ENCODE data around the gene GPR15LG. TPM values are rescaled to one million over a fixed set of nuclear protein-coding genes. Genes with fewer than 3 reads are reported as not detected.
"Not testable (repeated sequence)": the region's sequence is repeated elsewhere in the genome, so short reads cannot be mapped to it uniquely, and the experiment has no call there.

Gene GPR15LG
- polyA plus RNA-seq, 1 donor = 0.52 TPM

DNA sequence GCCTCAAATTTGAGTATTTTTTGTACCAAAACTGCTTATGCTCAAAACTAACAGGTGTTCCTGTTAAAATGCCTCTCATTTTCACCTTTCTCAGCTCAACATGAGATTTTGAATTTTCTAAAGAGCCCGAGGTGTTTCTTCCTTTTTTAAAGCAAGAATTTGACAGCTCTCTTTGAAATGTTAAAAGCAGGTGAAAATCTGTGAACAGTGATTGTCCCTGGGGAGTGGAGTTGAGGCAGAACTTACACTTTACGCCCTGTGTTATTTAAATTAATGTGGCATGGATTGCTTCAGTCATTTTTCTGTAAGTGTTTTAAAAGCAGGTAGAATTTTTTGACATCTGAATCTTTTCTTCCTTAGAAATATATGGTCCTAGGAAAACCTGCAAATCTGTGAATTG, 9.2 kb upstream of the GPR15LG start:
- no peak for DNase-seq

DNA sequence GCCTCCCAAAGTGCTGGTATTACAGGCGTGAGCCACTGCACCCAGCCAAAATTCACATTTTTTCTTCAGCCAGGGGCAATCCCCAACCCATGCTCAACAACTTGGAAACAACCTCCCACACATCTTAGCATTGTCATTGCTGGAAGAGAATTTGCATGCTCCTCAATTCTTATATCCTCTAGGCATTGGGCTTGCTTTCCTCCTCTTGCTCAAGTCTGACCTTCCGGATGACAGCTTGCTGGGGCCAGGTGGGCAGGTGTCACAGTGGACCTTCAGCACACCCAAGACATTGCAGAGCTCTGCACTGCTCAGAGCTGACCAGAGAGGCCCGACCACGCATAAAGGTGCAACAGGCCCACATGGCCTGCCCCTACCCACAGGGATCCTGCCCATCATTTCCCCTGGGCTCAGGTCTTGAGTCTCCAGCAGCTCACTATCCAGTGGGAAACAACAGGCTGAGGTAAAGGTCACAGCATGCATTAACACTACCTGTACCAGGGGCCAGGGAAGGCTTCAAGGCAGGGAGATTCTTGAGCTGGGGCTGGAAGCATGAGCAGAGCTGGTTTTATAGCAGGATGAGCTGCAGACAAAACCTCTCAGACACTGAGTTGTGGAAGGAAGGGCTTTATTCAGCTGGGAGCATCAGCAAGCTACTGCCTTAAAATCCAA, 6.8 kb upstream of the GPR15LG start:
- no peak for DNase-seq

DNA sequence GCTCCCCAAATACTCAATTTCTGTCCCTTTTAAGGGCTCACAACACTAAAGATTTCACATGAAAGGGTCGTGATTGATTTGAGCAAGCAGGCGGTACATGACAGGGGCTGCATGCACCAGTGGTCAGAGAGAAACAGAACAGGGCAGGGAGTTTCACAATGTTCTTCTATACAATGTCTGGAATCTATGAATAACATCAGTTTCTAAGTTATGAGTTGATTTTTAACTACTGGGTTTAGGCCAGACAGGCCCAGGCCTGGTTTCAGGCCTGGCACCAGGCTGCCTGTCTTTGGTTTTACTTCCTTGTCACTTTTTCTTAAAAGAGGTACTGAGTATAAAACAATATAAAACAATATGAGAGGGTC, 6.3 kb upstream of the GPR15LG start:
- DNase-seq = not testable (repeated sequence)

DNA sequence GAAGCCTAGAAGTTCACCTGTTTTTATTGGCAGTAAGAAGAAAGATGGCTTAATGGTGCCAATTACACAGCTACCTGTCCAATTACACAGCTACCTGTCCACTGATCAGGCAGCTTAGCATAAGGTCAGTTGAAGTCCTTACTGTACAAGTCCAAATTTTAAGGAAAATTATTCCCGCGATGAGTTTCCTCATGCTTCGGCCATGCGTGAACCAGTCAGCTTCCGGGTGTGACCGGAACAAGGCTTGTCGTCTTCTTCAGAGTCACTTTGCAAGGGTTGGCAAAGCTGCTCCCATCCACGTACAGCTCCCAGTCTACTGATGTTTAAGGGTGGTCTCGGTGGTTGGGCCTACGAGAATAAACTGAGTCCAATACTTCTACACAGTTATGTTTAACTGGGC, 5.2 kb upstream of the GPR15LG start:
- not testable (repeated sequence) for DNase-seq

DNA sequence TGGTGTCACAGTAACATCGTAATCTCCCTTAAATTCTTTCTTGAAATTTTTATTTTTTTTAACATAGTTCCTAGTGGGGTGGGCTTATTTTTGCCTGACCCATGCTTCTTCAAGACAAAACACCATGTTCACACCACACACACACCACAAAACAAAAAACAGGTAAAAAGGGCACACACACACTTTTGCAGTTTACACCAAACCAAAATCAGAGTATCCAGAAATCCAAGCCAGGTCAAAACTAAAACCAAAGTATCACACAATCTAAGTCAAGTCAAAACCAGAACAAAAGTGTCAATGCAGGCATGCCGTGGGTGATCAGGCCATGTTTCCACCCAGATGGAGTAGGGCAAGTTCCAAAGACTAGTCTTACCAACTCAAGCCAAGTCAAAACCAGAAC, 2.4 kb upstream of the GPR15LG start:
- not testable (repeated sequence) for DNase-seq

DNA sequence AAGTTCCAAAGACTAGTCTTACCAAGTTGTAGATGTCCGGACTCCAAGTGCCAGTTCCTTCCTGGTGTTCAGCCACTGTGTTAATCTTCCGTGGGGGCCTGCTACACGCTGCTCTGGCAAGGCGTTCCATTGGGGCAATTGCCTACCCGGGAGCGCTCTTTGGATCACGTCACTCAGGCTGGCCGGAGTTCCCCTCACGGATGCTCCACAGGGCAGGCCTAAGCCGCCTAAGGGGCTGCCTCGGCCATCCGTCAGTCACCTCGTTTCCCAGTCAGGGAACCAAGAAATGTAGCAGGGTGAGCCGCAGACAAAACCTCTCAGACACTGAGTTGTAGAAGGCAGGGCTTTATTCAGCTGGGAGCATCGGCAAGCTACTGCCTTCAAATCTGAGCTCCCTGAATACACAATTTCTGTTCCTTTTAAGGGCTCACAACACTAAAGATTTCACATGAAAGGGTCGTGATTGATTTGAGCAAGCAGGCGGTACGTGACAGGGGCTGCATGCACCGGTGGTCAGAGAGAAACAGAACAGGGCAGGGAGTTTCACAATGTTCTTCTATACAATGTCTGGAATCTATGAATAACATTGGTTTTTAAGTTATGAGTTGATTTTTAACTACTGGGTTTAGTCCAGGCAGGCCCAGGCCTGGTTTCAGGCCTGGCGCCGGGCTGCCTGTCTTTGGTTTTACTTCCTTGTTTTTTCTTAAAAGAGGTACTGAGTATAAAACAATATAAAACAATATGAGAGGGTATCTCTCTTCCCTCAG, 1.7 kb upstream of the GPR15LG start:
- DNase-seq = not testable (repeated sequence)

DNA sequence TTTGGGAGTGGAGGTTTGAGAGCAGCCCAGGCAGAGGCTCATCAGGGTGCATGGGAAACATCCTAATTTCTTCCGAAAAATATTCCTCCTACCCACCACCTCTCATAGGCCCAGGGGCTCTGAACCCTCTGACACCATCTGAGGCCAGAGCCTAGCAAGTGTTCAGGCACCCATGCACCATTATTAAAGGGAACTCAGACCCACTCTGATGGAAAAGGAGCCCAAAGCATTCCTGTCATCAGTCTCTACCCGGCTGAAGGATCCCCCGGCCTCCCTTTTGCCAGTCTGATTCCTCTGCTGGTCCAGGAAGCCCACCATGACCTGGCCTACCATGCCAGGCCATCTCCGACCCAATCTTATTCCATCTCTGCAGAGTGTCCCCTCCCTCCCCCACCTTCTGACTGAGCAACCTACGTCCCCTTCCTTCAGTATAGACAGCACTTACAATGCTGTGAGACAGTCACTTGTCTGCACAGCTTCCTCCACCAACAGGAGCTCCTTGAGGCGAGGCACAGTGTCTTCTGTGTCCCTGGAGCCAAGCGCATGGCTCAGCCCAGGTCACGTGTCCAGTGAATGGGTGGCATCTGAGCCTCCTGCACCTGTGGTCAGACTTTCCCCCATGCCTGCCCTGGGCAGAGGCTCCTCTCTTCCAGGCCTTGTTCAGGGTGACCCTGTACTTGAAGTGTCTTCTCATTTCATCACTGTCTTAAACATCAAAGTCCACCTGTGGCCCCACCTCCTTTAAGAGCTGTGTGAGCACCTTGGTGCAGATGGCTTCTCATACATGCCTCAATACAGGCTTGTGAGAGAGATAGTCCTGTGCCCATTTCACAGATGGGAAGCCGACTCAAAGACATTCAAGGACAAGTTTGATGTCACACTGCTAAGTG, 889 bp upstream of the GPR15LG start:
- no peak for DNase-seq

DNA sequence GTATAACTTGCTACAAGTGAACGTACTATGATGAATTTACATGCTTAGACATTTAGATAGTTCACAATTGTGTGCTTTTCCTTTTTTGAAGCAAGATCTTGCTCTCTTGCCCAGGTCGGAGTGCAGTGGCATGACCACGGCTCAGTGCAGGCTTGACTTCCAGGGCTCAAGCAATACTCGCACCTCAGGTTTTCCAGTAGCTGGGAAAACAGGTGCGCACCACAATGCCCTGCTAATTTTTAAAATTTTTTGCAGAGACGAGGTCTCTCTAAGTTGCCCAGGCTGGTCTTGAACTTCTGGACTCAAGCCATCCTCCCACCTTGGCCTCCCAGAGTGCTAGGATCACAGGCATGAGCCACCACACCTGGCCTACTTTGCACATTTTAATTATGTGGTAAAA, 1.8 kb downstream of the GPR15LG start:
- no peak for DNase-seq

DNA sequence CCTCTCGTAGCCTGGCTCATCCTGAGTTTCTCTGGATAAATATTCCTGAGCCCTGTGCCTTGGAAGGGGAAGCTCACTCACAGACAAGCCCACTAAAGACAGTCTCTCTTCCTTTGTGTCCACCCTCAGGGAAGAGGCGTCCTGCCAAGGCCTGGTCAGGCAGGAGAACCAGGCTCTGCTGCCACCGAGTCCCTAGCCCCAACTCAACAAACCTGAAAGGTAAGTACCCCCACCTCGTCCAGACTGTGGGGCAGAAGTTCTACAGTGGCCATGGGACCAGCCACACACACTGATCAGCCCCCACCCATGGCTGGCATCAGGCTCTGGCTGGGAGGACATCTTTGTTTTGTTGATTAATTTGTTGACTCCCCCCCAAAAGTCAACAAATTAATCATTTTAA, 2.8 kb downstream of the GPR15LG start:
- no peak for DNase-seq

DNA sequence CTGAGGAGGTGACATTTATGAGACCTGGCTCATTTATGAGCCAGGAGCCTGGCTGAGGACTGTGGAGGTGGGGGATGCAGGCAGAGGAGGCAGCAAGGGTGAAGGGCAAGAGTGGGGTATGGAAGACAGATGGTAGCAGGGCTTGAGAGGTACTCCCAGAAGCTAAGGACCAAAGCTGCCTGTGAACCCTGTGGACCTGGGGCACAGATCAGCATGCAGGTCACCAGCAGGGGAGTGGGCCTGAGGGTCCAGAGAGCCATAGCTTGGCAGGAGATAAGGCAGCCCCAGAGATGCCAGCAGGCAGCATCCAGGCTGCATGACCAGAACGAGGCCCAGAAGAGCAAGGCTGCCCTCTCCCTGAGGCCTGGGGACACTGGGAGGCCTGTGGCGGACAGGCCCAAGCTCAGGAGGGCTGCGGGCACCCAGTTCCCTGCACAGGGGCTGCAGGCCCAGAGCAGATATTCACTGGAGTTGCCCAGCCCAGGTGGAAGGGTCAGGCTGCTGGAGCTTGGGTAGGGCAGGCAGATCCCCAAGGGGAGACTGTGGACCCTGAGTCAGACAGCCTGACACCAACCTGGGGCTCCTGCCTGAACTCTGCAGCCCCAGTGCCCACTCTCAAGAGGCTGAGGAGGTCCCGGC, 3.4 kb downstream of the GPR15LG start:
- DNase-seq = no peak

DNA sequence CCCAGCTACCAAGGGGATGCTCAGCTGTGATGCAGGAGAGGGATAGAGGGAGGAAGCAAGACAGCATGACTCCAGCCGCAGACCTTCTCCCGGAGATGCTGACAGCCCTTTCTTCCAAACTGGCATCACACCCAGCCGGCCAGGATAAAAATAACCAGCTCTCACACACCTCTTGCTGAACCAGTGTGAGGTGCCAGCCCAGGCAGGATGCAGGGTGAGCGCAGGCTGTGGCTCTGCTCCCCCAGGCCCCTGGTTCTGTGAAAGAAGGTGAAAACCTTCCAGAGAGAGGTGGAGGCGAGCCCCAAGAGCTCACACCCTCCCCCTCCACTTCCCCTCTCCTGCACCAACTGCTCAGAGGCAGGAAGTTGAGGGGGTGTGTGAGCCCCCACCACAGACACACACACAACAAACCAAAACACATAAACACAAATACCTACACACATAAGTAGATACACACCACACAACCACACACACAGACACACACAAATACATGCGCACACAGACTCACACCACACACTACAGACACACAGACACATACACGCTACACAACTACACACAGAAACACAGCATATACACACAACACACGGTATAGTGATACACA, 4.0 kb downstream of the GPR15LG start:
- no peak for DNase-seq

DNA sequence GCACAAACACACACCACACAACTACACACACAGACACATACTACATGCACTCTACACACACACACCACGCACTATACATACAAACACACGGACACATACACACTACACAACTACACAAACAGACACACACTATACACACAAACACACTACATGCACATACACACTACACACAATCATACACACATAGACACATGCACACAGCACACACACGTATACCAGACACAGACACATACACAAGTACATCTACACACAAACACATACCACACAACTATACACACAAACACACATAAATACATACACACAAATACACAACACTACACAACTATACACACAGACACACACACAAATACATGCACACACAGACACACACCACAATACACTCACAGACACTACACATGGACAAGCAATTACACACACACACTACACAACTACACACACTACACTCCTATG, 4.6 kb downstream of the GPR15LG start:
- DNase-seq = no peak

DNA sequence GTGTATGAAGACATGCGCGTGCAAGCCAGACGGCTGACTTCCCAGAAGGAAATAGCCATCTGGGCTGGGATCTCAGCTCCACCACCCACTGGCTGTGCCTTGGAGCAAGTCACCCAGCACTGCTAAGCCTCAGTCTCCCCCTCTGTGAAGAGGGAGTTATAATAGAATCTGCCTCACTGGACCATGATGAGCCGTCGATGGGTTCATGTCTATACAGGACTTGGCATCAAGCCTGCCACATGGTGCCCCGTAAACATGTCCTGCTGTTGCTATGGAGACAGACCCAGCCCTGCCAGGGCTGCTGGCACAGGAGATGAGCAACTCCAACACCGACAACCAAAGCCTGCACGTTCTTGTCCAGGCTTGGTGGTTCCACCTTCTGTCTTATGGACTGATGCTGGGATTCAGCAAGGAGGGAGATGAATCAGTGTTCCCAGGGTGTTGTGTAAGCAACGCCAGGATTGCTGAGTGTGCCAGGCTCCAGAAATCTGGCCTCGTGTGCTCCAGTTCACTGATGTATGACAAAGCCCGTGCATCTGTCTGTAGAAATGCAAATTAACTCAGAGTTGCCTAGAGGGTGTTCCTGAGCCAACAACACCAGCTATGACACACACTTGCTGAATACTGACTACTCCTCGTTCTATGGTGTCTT, 5.6 kb downstream of the GPR15LG start:
- no peak for DNase-seq

DNA sequence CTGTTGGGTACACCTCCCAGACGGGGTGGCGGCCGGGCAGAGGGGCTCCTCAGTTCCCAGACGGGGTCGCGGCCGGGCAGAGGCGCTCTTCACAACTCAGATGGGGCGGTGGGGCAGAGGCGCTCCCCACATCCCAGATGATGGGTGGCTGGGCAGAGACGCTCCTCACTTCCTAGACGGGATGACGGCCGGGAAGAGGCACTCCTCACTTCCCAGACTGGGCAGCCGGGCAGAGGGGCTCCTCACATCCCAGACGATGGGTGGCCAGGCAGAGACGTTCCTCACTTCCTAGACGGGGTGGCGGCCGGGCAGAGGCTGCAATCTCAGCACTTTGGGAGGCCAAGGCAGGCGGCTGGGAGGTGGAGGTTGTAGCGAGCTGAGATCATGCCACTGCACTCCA, 6.8 kb downstream of the GPR15LG start:
- DNase-seq = not testable (repeated sequence)

DNA sequence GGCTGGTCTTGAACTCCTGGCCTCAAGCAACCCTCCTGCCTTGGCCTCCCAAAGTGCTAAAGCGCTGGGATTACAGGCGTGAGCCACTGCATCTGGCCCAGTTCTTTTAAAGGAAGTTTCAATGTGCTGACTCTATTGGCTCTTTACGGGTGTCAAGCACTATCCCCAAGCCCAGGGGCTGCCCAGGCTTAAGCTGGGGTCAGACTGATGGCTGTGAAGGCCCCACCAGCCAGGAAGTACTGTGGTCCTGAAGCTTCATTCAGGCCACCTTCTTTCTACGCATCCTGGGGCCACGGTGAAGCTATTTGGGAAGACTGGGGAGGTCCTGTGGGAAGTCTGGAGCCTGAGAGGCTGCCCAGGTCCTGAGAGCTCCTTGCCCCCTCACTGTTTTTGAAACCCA, 8.0 kb downstream of the GPR15LG start:
- DNase-seq = no peak

DNA sequence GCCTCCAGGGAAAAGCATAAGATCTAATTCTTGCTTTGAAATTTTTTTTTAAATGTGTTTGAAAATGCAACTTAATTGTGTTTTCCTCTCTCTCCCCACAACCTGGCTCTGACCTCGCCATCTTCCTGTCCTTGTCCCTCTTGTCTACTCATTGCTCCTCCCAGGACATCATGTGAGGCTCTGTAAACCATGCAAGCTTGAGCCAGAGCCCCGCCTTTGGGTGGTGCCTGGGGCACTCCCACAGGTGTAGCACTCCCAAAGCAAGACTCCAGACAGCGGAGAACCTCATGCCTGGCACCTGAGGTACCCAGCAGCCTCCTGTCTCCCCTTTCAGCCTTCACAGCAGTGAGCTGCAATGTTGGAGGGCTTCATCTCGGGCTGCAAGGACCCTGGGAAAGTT, 10.9 kb downstream of the GPR15LG start:
- DNase-seq = no peak

DNA sequence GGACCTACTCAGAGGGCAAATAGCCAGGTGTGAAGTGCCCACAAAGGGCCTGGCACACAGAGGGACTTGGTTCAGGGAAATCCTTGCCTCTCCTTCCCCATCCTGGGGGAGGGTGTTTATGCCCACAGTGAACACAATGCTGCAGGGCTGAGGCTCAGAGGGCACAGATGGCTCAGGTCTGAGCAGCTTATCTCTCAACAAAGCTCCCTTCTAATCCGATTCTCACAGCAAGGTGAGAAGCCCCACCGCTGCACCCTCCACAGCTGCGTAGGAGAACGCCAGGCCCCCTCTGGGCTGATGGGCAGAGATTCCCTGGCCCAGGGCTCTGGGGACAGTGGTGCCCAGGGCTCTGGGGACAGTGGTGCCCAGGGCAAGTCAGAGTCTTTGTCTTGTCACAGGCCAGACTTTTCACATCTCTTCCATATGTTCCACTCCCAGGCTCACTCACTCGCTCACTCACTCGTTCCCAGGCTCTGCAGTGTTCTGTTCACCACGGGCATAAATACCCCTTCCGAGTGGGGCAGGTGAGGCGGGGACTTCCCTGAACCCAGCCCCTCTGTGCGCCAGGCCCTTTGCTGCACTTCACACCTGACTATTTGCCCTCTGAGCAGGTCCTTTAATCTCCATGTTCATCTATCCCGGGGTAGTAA, 12.1 kb downstream of the GPR15LG start:
- DNase-seq = no peak

DNA sequence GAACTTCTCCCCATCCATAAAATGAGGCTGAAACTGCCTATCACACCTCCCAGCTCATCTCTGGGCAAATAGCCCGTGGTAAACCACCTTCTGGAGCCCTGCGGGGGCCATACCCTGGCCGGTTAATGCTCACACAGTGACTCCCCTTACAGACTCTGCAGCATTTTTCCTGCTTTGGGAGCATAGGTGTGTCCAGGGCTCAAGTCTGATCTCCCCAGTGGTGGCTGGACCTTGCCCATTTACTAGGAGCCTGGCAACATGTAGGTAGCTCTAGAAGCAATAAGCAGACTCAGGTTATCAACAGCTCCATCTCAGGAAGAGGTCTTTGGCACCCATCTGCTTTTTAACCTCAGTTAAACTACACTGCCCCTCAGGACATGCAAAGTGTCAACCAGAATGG, 15.2 kb downstream of the GPR15LG start:
- no peak for DNase-seq

DNA sequence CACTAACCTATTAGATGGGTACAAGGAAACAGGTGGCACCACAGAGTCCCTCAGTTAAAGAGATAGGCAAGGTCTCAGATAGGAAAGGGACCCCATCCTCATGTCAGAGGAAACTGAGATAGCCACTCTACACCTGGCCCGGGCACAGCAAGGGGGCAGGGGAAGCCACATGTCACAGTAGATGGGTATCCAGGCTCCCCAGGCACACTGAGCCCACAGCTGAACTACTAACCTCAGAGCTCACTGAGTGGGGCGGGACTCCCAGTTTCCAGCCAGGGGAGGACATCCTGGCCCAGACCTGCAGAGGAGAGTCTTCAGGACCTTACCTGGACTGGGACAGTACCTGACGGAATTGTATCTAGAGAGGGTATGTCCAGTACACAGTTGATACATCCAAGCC, 17.0 kb downstream of the GPR15LG start:
- DNase-seq = no peak

DNA sequence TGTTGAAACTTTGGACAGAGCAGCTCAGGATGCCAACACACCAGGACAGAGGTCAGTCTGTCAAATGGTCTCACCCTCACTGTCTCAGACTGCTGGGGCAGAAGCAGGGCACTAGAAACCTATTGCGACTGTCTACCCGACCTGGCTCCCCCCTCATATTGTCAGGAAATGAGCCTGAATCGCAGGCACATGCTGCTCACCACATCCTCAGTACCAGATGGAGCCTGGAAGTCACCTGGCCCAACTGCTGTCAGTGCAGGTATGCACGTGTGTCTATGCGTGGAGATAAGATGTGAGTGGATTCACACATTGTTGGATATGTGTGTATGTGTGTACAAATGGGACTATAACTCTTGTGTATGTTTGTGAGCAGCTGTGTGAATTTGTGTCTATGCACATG, 17.5 kb downstream of the GPR15LG start:
- DNase-seq = no peak

DNA sequence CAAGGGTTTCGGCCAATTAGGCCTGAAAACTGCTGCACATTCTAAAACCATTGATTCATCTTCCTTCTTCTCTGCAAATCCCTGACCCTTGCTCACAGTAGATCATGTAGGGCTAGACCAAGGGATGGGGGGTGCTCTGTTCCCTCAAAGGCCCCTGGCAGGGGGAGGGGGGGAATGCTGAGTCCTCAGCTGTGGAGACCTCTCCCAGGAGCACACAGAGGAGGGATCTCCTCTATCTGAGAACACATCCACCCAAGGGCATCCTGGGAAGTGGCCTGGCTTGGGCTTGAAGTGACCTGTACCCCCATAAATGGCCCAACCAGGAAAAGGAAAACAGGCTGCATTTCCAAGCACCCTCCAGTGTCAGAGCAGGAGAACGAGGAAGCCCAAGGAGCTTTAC, 19.7 kb downstream of the GPR15LG start:
- no peak for DNase-seq
